ENCODE results near the gene TRPM2. TPM values are rescaled to one million over a fixed set of nuclear protein-coding genes. Genes with fewer than 3 reads are reported as not detected.

Gene TRPM2
- total RNA-seq, 4 donors from 2014 or later, result 0.15 to 0.52 (median 0.44) TPM

DNA sequence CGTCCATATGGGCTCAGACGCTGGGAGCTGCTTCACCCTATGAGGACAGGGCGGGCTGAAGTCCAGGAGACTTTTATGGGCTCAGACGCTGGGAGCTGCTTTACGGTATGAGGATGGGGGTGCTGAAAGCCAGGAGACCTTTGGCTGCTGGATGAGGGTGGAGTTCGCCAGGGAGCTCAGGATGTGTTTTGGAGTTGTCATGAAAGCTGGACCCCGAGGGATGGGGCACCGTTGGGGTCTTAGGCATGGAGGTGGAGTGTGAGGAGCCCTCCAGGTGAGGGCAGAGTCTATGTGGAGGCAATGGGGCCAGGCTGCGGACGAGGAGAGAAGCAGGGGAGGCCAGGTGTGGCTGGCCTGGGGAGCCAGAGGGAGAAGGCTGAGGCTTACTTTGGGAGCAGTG, 27.5 kb downstream of the TRPM2 start:
- no peak for ATAC-seq
- Histone ChIP-seq H3K27ac (no peak overlapping the region), H3K4me3 (no peak overlapping the region), H3K36me3 (no peaks in the 10 kb centered on the region), H3K27me3 (peaks cover 9 to 22% (median 18%) of the 10 kb centered on the region in 3 donors), H3K4me1 (no peaks in the 10 kb centered on the region), H3K9me3 (peaks cover 0 to 4% (median 2%) of the 10 kb centered on the region in 3 donors)
- TF ChIP-seq POLR2A (IDR thresholded peaks at IDR 0.05), result no peak
- TF ChIP-seq CTCF (IDR thresholded peaks at IDR 0.05 in 4 of 5, conservative IDR thresholded peaks at IDR 0.05 in 1 of 5), result no peak
- in situ Hi-C loops (cut with MboI; ENCODE audit: low sequenced_read_pairs in 4 of 4) (no loop called here), intact Hi-C loops (cut with DNase I; ENCODE audit: low total_unique reads) (no loop called here)
- DNase-seq, result no peak

DNA sequence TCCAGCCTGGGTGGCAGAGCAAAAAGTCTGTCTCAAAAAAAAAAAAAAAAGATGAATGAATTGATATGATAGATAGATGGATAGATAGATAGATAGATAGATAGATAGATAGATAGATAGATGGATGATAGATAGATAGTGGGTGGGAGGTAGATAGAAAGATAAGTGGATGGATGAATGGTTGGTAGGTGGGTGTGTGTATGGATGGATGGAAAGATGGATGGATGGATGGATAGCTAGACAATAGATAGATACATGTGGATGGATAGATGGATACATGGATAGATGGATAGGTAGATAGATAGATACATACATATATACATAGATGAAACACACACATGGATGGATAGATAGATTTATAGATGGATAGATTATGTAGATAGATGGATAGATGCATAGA, 28.5 kb downstream of the TRPM2 start:
- Histone ChIP-seq H3K36me3 (no peaks in the 10 kb centered on the region), H3K9me3 (peaks cover 2 to 7% (median 4%) of the 10 kb centered on the region in 3 donors), H3K27ac (no peak overlapping the region), H3K4me1 (no peaks in the 10 kb centered on the region), H3K27me3 (peaks cover 5 to 12% (median 12%) of the 10 kb centered on the region in 3 donors), H3K4me3 (no peak overlapping the region)
- intact Hi-C loops (cut with DNase I; ENCODE audit: low total_unique reads) (no loop called here), in situ Hi-C loops (cut with MboI; ENCODE audit: low sequenced_read_pairs in 4 of 4) (no loop called here)
- TF ChIP-seq CTCF (IDR thresholded peaks at IDR 0.05 in 4 of 5, conservative IDR thresholded peaks at IDR 0.05 in 1 of 5) (no peak), POLR2A (IDR thresholded peaks at IDR 0.05) (no peak)
- DNase-seq, result no peak
- ATAC-seq, result no peak

- no peak for TF ChIP-seq CTCF (IDR thresholded peaks at IDR 0.05 in 4 of 5, conservative IDR thresholded peaks at IDR 0.05 in 1 of 5)
- no peak for TF ChIP-seq POLR2A (IDR thresholded peaks at IDR 0.05)
- DNase-seq, result no peak
- peaks cover 2 to 10% (median 4%) of the 10 kb centered on the region in 3 donors for H3K9me3 ChIP-seq
- H3K4me1 ChIP-seq, result no peaks in the 10 kb centered on the region
- intact Hi-C loops (cut with DNase I; ENCODE audit: low total_unique reads), result no loop called here
- no peak overlapping the region for H3K4me3 ChIP-seq
- H3K36me3 ChIP-seq, result no peaks in the 10 kb centered on the region
- H3K27ac ChIP-seq, result no peak overlapping the region
- H3K27me3 ChIP-seq, result peaks cover 0 to 11% (median 10%) of the 10 kb centered on the region in 3 donors
- ATAC-seq, result no peak
- in situ Hi-C loops (cut with MboI; ENCODE audit: low sequenced_read_pairs in 4 of 4), result no loop called here
Measured at GRCh38 chr21:44382536-44382935, 29.1 kb downstream of the TRPM2 start.

DNA sequence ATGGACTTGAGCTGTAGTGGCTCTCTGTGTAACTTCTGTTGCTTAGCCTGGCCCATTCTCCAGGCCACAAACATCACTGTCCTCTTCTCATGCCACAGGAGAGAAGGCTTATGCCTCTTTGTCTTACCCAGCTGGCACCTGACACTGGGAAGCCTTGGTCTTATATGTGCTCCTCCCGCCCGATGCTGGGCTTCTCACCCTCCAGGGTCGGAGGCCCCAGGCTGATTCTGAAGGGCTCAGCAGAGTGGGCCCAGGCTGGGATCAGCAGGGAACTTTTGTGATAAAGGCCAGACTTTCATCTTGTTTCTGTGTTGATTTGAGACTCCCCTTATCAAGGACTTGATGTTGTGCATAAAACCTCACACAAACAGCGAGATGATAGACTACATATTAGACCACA, 29.8 kb downstream of the TRPM2 start:
- Histone ChIP-seq H3K4me3 (no peak overlapping the region), H3K27me3 (peaks cover 0 to 4% (median 4%) of the 10 kb centered on the region in 3 donors), H3K27ac (no peak overlapping the region), H3K4me1 (no peaks in the 10 kb centered on the region), H3K36me3 (no peaks in the 10 kb centered on the region), H3K9me3 (peaks cover 2 to 10% (median 4%) of the 10 kb centered on the region in 3 donors)
- intact Hi-C loops (cut with DNase I; ENCODE audit: low total_unique reads), result no loop called here
- DNase-seq (no peak), ATAC-seq (no peak)
- in situ Hi-C loops (cut with MboI; ENCODE audit: low sequenced_read_pairs in 4 of 4), result no loop called here
- TF ChIP-seq POLR2A (IDR thresholded peaks at IDR 0.05) (no peak), CTCF (IDR thresholded peaks at IDR 0.05 in 4 of 5, conservative IDR thresholded peaks at IDR 0.05 in 1 of 5) (no peak)

DNA sequence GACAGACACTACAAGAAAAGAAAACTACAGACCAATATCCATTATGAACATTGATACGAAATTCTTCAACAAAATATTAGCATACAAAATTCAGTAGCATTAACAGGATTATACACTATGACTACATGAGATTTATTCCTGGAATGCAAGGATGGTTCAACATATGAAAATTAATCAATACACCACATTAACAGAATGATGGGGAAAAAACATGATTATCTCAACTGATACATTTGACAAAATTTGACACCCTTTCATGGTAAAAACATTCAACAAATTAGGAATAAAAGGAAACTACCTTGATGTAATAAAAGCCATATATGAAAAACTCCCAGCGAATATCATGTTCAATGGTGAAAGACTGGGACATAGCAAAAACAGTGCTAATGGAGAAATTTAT, 31.5 kb downstream of the TRPM2 start:
- Histone ChIP-seq H3K27ac (no peak overlapping the region), H3K9me3 (peaks cover 2 to 10% (median 10%) of the 10 kb centered on the region in 3 donors), H3K4me1 (no peaks in the 10 kb centered on the region), H3K36me3 (no peaks in the 10 kb centered on the region), H3K4me3 (no peak overlapping the region), H3K27me3 (peaks cover 0 to 3% (median 0%) of the 10 kb centered on the region in 3 donors)
- TF ChIP-seq POLR2A (IDR thresholded peaks at IDR 0.05) (no peak), CTCF (IDR thresholded peaks at IDR 0.05 in 4 of 5, conservative IDR thresholded peaks at IDR 0.05 in 1 of 5) (no peak)
- in situ Hi-C loops (cut with MboI; ENCODE audit: low sequenced_read_pairs in 4 of 4), result no loop called here
- no peak for ATAC-seq
- intact Hi-C loops (cut with DNase I; ENCODE audit: low total_unique reads), result no loop called here
- DNase-seq, result no peak
